GDM1 (cell line): ENCODE results near the gene RNF181.
"Not testable (repeated sequence)": the region's sequence is repeated elsewhere in the genome, so short reads cannot be mapped to it uniquely, and the experiment has no call there.

Source experiments
- DNase-seq: peaks from one replicate; lab custom pipeline; 2025; lab: John Stamatoyannopoulos, UW

The RNF181 gene

GRCh38 chr2:85596486-85597143 lies 1.1 kb downstream of the RNF181 start:
- DNase-seq = no peak

- DNase-seq = no peak
Observed at GRCh38 chr2:85597241-85597640, 1.7 kb downstream of the RNF181 start.

- DNase-seq = no peak
Observed at GRCh38 chr2:85598594-85599340, 3.2 kb downstream of the RNF181 start.

- no peak for DNase-seq
Observed at GRCh38 chr2:85599468-85600234, 4.1 kb downstream of the RNF181 start.

- DNase-seq = no peak
Observed at GRCh38 chr2:85600235-85600575, 4.7 kb downstream of the RNF181 start.

- no peak for DNase-seq
Observed at GRCh38 chr2:85600951-85601770, 5.6 kb downstream of the RNF181 start.

- DNase-seq = no peak
Observed at GRCh38 chr2:85601771-85602475, 6.4 kb downstream of the RNF181 start.

- DNase-seq = peak; percentile 79
Observed at GRCh38 chr2:85602476-85603234, 7.1 kb downstream of the RNF181 start, which contains the start of gene TMEM150A. Gene TMEM150A, minus strand, starts transcription at chr2:85602698. Its CDS starts 750 bp downstream, at chr2:85601948.

- not testable (repeated sequence) for DNase-seq
Observed at GRCh38 chr2:85604133-85604444, 8.5 kb downstream of the RNF181 start.

- no peak for DNase-seq
Observed at GRCh38 chr2:85604568-85605339, 9.2 kb downstream of the RNF181 start.

- DNase-seq = no peak
Observed at GRCh38 chr2:85605406-85606115, 10.0 kb downstream of the RNF181 start.

GRCh38 chr2:85606116-85606455 lies 10.5 kb downstream of the RNF181 start:
- no peak for DNase-seq

GRCh38 chr2:85607268-85608215 lies 12.0 kb downstream of the RNF181 start:
- DNase-seq = no peak

GRCh38 chr2:85611217-85611704 lies 15.7 kb downstream of the RNF181 start:
- DNase-seq = no peak

GRCh38 chr2:85611705-85612587 lies 16.4 kb downstream of the RNF181 start, which contains the start of gene C2orf68:
Gene C2orf68, minus strand, starts transcription at chr2:85612066. Its CDS starts 82 bp downstream, at chr2:85611984.
- peak; percentile 88 for DNase-seq

- DNase-seq = no peak
Observed at GRCh38 chr2:85613717-85614515, 18.4 kb downstream of the RNF181 start.
